ENCODE data around the gene PTPRO.
A peak's percentile ranks its signal among the peaks of the same experiment; 100 is the strongest.

PTPRO gene

DNA sequence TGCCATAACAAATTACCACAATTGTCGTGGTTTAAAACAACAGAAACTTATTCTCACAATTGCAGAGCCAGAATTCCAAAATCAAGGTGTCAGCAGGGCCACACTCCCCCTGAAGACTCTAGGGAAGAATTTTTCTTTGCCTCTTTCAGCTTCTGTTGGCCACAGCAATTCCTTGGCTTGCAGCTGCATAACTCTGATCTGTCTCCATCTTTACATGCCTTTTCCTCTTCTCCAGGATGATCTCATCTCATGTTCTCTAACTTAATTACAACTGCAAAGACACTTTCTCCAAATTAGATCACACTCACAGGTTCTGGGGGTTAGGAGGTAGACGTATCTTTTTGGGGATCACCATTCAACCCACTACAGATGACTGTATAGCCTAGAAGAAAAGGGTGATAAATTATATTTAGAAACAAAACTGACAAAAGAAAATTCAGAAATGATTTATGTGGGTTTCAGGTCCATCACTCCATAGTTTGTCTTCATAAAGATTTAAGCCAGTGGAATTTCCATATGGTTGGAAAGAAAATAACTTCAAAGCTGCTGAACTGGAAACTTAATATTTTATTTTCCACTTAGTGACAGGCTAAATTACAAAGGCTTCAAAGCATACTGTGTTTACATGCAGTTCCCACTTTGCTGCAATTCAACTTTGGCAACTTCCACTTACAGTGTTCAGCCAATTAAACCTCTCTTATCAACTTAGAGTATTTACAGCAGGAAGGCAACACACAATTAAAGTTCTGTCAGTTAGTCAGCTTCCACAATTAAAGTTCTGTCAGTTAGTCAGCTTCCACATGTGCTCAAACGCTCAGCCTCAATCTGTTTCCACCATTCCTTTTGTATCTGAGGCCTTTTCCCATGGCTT lies 253.6 kb downstream of the PTPRO start:
- no peak for DNase-seq (ENCODE audit: low read depth)
- H3K4me3 ChIP-seq (ENCODE audit: low read depth, low read length): no peak overlapping the region
- TF ChIP-seq CTCF (conservative IDR thresholded peaks at IDR 0.05; ENCODE audit: low read depth, low read length): no peak

DNA sequence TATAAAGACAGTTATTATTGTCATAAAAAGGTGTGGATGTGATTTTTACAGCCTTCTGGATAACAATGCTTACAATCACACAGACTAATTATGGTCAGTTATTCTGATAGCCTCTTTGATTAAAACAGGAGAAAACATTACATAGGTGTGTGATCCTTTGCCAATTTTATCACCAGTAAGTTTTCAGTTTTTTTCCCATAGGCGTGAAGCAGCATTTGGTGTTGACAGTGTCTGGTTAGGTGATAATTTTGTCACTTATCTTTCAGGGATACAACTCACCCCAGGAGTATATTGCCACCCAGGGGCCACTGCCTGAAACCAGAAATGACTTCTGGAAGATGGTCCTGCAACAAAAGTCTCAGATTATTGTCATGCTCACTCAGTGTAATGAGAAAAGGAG lies 258.1 kb downstream of the PTPRO start:
- H3K4me3 ChIP-seq (ENCODE audit: low read depth, low read length): no peak overlapping the region
- DNase-seq (ENCODE audit: low read depth): no peak
- TF ChIP-seq CTCF (conservative IDR thresholded peaks at IDR 0.05; ENCODE audit: low read depth, low read length): no peak

DNA sequence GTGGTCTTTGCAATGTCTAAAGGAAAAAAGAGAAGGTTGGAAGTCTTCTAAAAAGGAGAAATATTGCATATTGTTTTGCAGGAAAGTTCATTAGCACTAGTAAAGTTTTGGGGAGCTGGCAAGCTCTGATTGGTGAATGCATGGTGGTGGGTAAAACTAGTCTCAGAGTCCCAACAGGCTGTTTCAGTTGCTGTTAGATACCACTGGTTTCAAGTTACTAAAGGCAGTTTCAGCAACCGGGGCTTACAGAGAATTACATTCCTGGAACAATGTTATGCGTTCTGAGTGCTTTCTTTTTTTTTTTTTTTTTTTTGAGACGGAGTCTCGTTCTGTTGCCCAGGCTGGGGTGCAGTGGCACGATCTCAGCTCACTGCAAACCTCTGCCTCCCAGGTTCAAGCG lies 258.7 kb downstream of the PTPRO start:
- no peak for TF ChIP-seq CTCF (conservative IDR thresholded peaks at IDR 0.05; ENCODE audit: low read depth, low read length)
- H3K4me3 ChIP-seq (ENCODE audit: low read depth, low read length): peak overlapping the region; percentile 35
- peak; percentile 83 for DNase-seq (ENCODE audit: low read depth)

DNA sequence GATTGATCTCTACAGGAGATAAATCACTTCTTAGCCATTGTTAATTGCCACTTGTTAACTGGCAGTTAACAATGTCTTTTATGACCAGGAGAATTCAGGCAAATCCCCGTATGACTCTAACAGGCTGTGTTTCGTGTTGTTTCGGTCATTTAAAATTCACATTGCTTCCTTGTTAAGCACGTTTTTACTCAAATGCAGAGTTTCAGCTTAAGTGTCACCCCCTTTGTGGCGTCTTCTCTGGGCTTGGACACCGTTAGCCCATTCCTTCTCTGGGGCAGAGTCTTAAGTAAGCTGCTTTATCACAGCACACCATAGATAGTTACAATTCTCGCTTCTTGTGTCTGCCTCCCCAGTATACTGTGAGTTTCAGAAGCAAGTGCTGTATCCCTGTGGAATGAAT lies 261.5 kb downstream of the PTPRO start:
- no peak for TF ChIP-seq CTCF (conservative IDR thresholded peaks at IDR 0.05; ENCODE audit: low read depth, low read length)
- no peak overlapping the region for H3K4me3 ChIP-seq (ENCODE audit: low read depth, low read length)
- no peak for DNase-seq (ENCODE audit: low read depth)

DNA sequence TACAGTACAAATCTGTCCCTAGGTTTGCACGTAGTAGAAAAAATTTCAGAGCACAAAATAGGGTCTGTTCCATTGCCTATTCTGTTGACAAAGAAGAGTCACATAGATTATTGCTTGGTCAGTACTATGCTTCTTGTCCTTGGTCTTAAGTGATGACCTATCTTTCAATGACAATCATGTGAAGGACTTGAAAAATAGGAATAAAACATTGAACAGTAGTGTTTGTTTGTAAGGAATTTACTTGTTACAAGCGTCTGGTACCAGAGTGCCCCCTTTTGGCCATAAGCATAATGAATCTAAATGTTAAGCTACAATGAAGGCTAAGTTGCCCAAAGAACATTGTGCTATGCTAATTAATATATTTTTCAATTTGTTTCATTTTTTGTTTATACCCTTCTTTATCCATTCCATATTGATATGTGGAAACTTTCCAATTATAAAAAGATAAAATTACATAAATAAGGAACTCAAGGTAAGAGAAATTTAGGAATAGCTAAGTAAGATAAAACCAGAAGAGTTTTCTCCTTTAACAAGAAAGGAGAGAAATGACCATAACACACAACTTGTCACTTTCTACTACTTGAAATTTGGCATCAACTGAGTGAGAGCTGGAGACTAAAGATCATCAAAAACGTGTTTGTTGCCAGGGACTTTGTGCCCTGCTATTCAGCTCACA lies 262.2 kb downstream of the PTPRO start:
- no peak overlapping the region for H3K4me3 ChIP-seq (ENCODE audit: low read depth, low read length)
- peak; percentile 77 for TF ChIP-seq CTCF (conservative IDR thresholded peaks at IDR 0.05; ENCODE audit: low read depth, low read length)
- peak; percentile 94 for DNase-seq (ENCODE audit: low read depth)

- no peak for TF ChIP-seq CTCF (conservative IDR thresholded peaks at IDR 0.05; ENCODE audit: low read depth, low read length)
- peak; percentile 53 for DNase-seq (ENCODE audit: low read depth)
- no peak overlapping the region for H3K4me3 ChIP-seq (ENCODE audit: low read depth, low read length)
Measured at GRCh38 chr12:15589328-15590032, 267.2 kb downstream of the PTPRO start.

Data from choroid plexus epithelial cell (primary cell).